OCI-LY3 (cell line): ENCODE measurements around the gene LIMA1.

ENCODE experiments used
- H2AFZ ChIP-seq: fragments of 200-600, 300-600 bp; shearing (Covaris generic); 2 replicates; pipeline ENCODE4 v1.6.0; 2014; ENCODE audit warnings: antibody characterized with exemption, low read depth, low read length
- H3K27ac ChIP-seq: fragments of 200-600, 300-600 bp; sonication (generic); 2 replicates; pipeline ENCODE4 v1.5.1; 2014; ENCODE audit warnings: mild to moderate bottlenecking, low read length, moderate library complexity, mixed read lengths
- H3K27me3 ChIP-seq: fragments of 200-600, 300-600 bp; sonication (generic); 2 replicates; pipeline ENCODE4 v1.6.1; 2014; ENCODE audit warnings: low read depth, low read length, mixed read lengths
- H3K36me3 ChIP-seq: fragments of 200-600, 300-600 bp; sonication (generic); replicated peaks from 2 replicates; pipeline ENCODE3; 2014; ENCODE audit warnings: low read depth, low read length, mixed read lengths
- H3K4me1 ChIP-seq: fragments of 300-600, 200-600 bp; sonication (generic); 2 replicates; pipeline ENCODE4 v1.6.1; 2014; ENCODE audit warnings: low read length, mixed read lengths
- H3K4me2 ChIP-seq: fragments of 200-600, 300-600 bp; sonication (generic); 2 replicates; pipeline ENCODE4 v1.6.1; 2014; ENCODE audit warnings: low read length, mixed read lengths
- H3K4me3 ChIP-seq: fragments of 300-600, 200-600 bp; sonication (generic); 2 replicates; pipeline ENCODE4 v1.5.1; 2014; ENCODE audit warnings: antibody characterized with exemption, mild to moderate bottlenecking, low read length, moderate library complexity
- H3K79me2 ChIP-seq: fragments of 300-600, 200-600 bp; shearing (Covaris generic); 2 replicates; pipeline ENCODE4 v1.6.1; 2014; ENCODE audit warnings: mild to moderate bottlenecking, low read length, mixed read lengths
- H3K9ac ChIP-seq: fragments of 300-600, 200-600 bp; shearing (Covaris generic); 2 replicates; pipeline ENCODE4 v1.6.0; 2014; ENCODE audit warnings: mild to moderate bottlenecking, low read length, moderate library complexity
- H3K9me3 ChIP-seq: fragments of 200-600, 300-600 bp; shearing (Covaris generic); 2 replicates; pipeline ENCODE4 v1.6.1; 2014; ENCODE audit warnings: low read length, mixed read lengths; ENCODE audit not compliant: insufficient read depth
- H4K20me1 ChIP-seq: fragments of 200-600, 300-600 bp; sonication (generic); 2 replicates; pipeline ENCODE4 v1.6.1; 2016; ENCODE audit warnings: low read length, mixed read lengths; ENCODE audit not compliant: insufficient read depth
- EZH2phosphoT487 ChIP-seq: fragments of 200-600 bp; shearing (Covaris generic); IDR thresholded peaks from 2 replicates; pipeline ENCODE4 v1.6.1; 2018; ENCODE audit warnings: antibody characterized with exemption, mixed run types, low read depth
- TF ChIP-seq, protein P1 (sequence below): fragments of 200-600, 300-600 bp; sonication (generic); IDR thresholded peaks from 2 replicates; pipeline ENCODE4 v1.5.1; 2014; ENCODE audit warnings: antibody characterized with exemption, low read length, low read depth

The LIMA1 gene

DNA sequence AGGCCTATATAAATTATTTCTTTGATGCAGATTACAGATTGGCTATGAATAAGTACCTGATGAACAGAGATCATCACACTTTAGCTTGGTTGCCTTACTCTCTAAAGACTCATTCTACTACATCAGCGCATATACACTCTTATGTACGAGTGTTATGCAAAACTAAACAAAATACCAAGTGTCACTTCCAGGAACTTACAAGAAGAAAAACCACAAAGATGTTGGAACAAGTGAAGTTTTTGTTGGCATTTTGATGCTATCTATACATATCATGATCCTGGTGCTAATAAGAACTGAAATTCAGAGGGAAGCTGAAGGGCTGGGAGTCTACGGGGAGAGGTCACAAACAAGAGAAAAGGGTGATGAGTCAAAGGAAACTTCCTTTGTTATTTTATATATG lies 68.3 kb downstream of the LIMA1 start:
- peaks cover 7% of the 10 kb centered on the region for H3K4me1 ChIP-seq
- H4K20me1 ChIP-seq: peaks cover 79% of the 10 kb centered on the region
- no peaks in the 10 kb centered on the region for H3K27me3 ChIP-seq
- TF ChIP-seq, protein P1, sequence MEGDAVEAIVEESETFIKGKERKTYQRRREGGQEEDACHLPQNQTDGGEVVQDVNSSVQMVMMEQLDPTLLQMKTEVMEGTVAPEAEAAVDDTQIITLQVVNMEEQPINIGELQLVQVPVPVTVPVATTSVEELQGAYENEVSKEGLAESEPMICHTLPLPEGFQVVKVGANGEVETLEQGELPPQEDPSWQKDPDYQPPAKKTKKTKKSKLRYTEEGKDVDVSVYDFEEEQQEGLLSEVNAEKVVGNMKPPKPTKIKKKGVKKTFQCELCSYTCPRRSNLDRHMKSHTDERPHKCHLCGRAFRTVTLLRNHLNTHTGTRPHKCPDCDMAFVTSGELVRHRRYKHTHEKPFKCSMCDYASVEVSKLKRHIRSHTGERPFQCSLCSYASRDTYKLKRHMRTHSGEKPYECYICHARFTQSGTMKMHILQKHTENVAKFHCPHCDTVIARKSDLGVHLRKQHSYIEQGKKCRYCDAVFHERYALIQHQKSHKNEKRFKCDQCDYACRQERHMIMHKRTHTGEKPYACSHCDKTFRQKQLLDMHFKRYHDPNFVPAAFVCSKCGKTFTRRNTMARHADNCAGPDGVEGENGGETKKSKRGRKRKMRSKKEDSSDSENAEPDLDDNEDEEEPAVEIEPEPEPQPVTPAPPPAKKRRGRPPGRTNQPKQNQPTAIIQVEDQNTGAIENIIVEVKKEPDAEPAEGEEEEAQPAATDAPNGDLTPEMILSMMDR: no peak
- TF ChIP-seq EZH2phosphoT487: no peak
- H3K79me2 ChIP-seq: peaks cover 95% of the 10 kb centered on the region
- H3K4me2 ChIP-seq: peak overlapping the region; percentile 4; the same call in 1 of the 2 replicates
- H3K27ac ChIP-seq: no peak overlapping the region
- no peak overlapping the region for H3K9ac ChIP-seq
- no peak overlapping the region for H3K4me3 ChIP-seq
- no peaks in the 10 kb centered on the region for H3K9me3 ChIP-seq
- H3K36me3 ChIP-seq: peaks cover 55% of the 10 kb centered on the region
- no peak overlapping the region for H2AFZ ChIP-seq

GRCh38 chr12:50214018-50214417 lies 69.3 kb downstream of the LIMA1 start:
- no peak overlapping the region for H3K4me2 ChIP-seq
- no peaks in the 10 kb centered on the region for H3K27me3 ChIP-seq
- no peak overlapping the region for H2AFZ ChIP-seq
- H3K36me3 ChIP-seq: peaks cover 56% of the 10 kb centered on the region
- no peak overlapping the region for H3K9ac ChIP-seq
- no peaks in the 10 kb centered on the region for H3K9me3 ChIP-seq
- peaks cover 95% of the 10 kb centered on the region for H3K79me2 ChIP-seq
- TF ChIP-seq EZH2phosphoT487: no peak
- TF ChIP-seq, protein P1: no peak
- H4K20me1 ChIP-seq: peaks cover 76% of the 10 kb centered on the region
- H3K4me3 ChIP-seq: no peak overlapping the region
- peaks cover 2% of the 10 kb centered on the region; the same call in 1 of the 2 replicates for H3K4me1 ChIP-seq
- H3K27ac ChIP-seq: no peak overlapping the region

DNA sequence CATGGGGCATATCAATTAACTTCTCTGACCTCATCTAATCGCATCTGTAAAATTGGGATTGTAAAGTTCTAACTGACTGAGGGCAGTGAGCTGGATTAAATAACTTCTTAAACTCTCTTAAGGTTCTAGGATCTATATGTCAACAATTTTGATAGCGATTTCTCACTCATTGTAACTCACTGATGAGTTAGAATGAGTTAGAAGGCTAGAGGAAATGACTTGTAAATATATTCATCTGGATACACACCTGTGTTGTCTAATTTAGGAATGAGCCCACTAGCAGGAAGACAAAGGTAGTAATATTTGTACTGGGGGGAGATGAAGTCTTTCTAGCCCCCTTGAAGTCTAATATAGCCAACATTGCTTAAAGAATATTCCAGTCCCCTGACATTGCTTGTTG lies 69.9 kb downstream of the LIMA1 start:
- Histone ChIP-seq H3K9ac (no peak overlapping the region), H3K36me3 (peaks cover 53% of the 10 kb centered on the region), H3K4me2 (no peak overlapping the region), H3K4me3 (no peak overlapping the region), H3K9me3 (no peaks in the 10 kb centered on the region), H3K79me2 (peaks cover 95% of the 10 kb centered on the region), H3K27ac (no peak overlapping the region), H4K20me1 (peaks cover 71% of the 10 kb centered on the region), H3K4me1 (peaks cover 2% of the 10 kb centered on the region; the same call in 1 of the 2 replicates), H3K27me3 (no peaks in the 10 kb centered on the region), H2AFZ (no peak overlapping the region)
- TF ChIP-seq EZH2phosphoT487: no peak
- TF ChIP-seq, protein P1: no peak

DNA sequence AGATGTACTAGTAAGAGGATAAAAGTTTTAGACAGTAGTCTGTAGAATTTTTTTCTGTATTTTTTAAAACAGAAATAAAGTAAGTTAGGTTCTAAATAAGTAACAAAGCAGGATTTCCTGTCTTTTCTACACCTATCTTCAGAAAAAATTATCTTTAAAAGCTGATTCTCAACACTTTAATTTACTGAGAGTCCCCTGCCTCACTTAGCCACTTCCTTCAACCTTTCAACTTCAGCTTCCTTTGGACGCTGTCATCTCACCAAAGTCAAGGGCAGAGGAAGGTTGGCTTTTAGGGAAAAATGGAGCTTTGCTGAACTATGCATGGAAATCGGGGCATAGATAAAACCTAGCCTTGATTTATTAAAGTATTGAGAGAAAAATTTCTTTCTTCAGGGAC lies 71.3 kb downstream of the LIMA1 start:
- H3K9me3 ChIP-seq: no peaks in the 10 kb centered on the region
- H3K79me2 ChIP-seq: peaks cover 96% of the 10 kb centered on the region
- no peak overlapping the region for H3K4me3 ChIP-seq
- H3K9ac ChIP-seq: no peak overlapping the region
- TF ChIP-seq EZH2phosphoT487: no peak
- TF ChIP-seq, protein P1: no peak
- no peak overlapping the region for H3K4me2 ChIP-seq
- no peaks in the 10 kb centered on the region for H3K27me3 ChIP-seq
- peaks cover 49% of the 10 kb centered on the region for H3K36me3 ChIP-seq
- peaks cover 63% of the 10 kb centered on the region for H4K20me1 ChIP-seq
- peaks cover 2% of the 10 kb centered on the region; the same call in 1 of the 2 replicates for H3K4me1 ChIP-seq
- H2AFZ ChIP-seq: no peak overlapping the region
- H3K27ac ChIP-seq: no peak overlapping the region
